Chondrocyte (in vitro differentiated cells): ENCODE results near the gene CAMSAP2. TPM values are rescaled to one million over a fixed set of nuclear protein-coding genes. Genes with fewer than 3 reads are reported as not detected.

Experiments used
- DNase-seq: peaks from one replicate; pipeline ENCODE4 v3.0.0; 2021; ENCODE audit warnings: mixed read lengths, low spot score
- H3K27ac Mint-ChIP-seq: one replicate; pipeline ENCODE4 v1.8.0; 2021; ENCODE audit warnings: mild to moderate bottlenecking, moderate library complexity, mixed read lengths; ENCODE audit not compliant: unreplicated experiment
- H3K27me3 Mint-ChIP-seq: 2 replicates; pipeline ENCODE4 v1.8.0; 2021; ENCODE audit warnings: low read depth, mixed read lengths
- H3K36me3 Mint-ChIP-seq: 2 replicates; pipeline ENCODE4 v1.8.0; 2021; ENCODE audit warnings: low read depth, mixed read lengths
- H3K4me1 Mint-ChIP-seq: 2 replicates; pipeline ENCODE4 v1.8.0; 2021; ENCODE audit warnings: low read depth, mild to moderate bottlenecking, mixed read lengths
- H3K4me3 Mint-ChIP-seq: one replicate; pipeline ENCODE4 v1.8.0; 2021; ENCODE audit warnings: mild to moderate bottlenecking, moderate library complexity, mixed read lengths; ENCODE audit not compliant: unreplicated experiment
- H3K9me3 Mint-ChIP-seq: 2 replicates; pipeline ENCODE4 v1.8.0; 2021; ENCODE audit warnings: low read depth, mixed read lengths
- total RNA-seq: library from RNA; stranded (reverse); gene quantifications from 3 replicates; pipeline ENCODE4 v1.2.1, GENCODE V29; 2021
- TF ChIP-seq, protein P1 (sequence below): fragments of 200-600 bp; sonication (generic); IDR thresholded peaks from 2 replicates; pipeline ENCODE4 v1.5.0; 2021; ENCODE audit warnings: antibody characterized with exemption, mild to moderate bottlenecking, moderate library complexity

The CAMSAP2 gene
- total RNA-seq, 1 donor from 2014 or later: 51.8 TPM

GRCh38 chr1:200866521-200866920 is 127.8 kb downstream of the CAMSAP2 start:
- H3K9me3 Mint-ChIP-seq: no peaks in the 10 kb centered on the region
- TF ChIP-seq, protein P1, sequence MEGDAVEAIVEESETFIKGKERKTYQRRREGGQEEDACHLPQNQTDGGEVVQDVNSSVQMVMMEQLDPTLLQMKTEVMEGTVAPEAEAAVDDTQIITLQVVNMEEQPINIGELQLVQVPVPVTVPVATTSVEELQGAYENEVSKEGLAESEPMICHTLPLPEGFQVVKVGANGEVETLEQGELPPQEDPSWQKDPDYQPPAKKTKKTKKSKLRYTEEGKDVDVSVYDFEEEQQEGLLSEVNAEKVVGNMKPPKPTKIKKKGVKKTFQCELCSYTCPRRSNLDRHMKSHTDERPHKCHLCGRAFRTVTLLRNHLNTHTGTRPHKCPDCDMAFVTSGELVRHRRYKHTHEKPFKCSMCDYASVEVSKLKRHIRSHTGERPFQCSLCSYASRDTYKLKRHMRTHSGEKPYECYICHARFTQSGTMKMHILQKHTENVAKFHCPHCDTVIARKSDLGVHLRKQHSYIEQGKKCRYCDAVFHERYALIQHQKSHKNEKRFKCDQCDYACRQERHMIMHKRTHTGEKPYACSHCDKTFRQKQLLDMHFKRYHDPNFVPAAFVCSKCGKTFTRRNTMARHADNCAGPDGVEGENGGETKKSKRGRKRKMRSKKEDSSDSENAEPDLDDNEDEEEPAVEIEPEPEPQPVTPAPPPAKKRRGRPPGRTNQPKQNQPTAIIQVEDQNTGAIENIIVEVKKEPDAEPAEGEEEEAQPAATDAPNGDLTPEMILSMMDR: no peak
- peaks cover 10% of the 10 kb centered on the region for H3K36me3 Mint-ChIP-seq
- no peak overlapping the region for H3K4me3 Mint-ChIP-seq
- H3K27ac Mint-ChIP-seq: no peak overlapping the region
- H3K4me1 Mint-ChIP-seq: peaks cover 19% of the 10 kb centered on the region
- DNase-seq: no peak
- H3K27me3 Mint-ChIP-seq: no peaks in the 10 kb centered on the region

DNA sequence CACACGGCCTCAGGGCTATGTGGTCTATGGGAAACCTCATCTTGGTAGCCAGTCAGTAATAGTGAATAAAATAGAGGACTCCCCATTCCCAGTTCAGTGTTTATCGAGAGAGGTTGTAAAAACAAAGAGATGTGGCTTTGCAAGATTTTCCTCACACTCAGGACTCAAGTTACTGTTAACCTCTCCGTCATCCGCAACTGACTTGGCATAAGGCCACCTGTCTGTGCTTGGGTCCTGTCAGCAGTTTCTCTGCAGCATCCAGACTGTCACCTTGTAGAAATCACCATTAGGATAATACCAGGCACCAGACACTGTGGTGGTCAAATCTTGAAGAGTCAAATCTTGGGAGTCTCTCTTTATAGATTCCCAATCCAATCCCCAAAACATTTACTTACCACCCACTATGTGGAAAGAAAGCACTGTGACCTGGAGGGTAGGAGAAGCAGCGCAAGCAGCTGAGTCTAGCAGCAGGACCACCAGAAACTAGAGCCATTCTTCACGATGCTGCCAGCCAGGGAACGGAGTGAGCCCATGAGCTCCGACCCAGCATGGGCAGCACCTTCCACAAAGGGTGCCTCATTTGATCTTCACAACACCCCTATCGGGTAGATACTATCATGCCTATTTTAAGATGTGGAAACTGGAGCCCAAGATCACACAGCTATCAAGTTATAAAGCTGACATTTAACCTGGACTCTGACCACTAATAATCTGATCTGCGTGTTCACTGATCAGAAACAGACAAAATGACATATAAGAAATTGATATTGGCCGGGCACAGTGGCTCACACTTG is 128.5 kb downstream of the CAMSAP2 start:
- Mint-ChIP-seq H3K9me3 (no peaks in the 10 kb centered on the region), H3K36me3 (peaks cover 10% of the 10 kb centered on the region), H3K4me1 (peaks cover 19% of the 10 kb centered on the region), H3K27ac (peak overlapping the region; percentile 34), H3K4me3 (no peak overlapping the region), H3K27me3 (no peaks in the 10 kb centered on the region)
- TF ChIP-seq, protein P1: no peak
- DNase-seq: no peak

- TF ChIP-seq, protein P1: no peak
- peaks cover 19% of the 10 kb centered on the region for H3K4me1 Mint-ChIP-seq
- no peak for DNase-seq
- peak overlapping the region; percentile 24 for H3K27ac Mint-ChIP-seq
- no peak overlapping the region for H3K4me3 Mint-ChIP-seq
- H3K27me3 Mint-ChIP-seq: no peaks in the 10 kb centered on the region
- peaks cover 7% of the 10 kb centered on the region for H3K36me3 Mint-ChIP-seq
- H3K9me3 Mint-ChIP-seq: no peaks in the 10 kb centered on the region
Measured at GRCh38 chr1:200869376-200869752, 130.7 kb downstream of the CAMSAP2 start.

GRCh38 chr1:200869753-200870391 is 131.2 kb downstream of the CAMSAP2 start:
- Mint-ChIP-seq H3K4me1 (peaks cover 19% of the 10 kb centered on the region), H3K27ac (no peak overlapping the region), H3K9me3 (no peaks in the 10 kb centered on the region), H3K4me3 (no peak overlapping the region), H3K36me3 (peaks cover 5% of the 10 kb centered on the region), H3K27me3 (peaks cover 2% of the 10 kb centered on the region)
- no peak for DNase-seq
- TF ChIP-seq, protein P1: no peak

DNA sequence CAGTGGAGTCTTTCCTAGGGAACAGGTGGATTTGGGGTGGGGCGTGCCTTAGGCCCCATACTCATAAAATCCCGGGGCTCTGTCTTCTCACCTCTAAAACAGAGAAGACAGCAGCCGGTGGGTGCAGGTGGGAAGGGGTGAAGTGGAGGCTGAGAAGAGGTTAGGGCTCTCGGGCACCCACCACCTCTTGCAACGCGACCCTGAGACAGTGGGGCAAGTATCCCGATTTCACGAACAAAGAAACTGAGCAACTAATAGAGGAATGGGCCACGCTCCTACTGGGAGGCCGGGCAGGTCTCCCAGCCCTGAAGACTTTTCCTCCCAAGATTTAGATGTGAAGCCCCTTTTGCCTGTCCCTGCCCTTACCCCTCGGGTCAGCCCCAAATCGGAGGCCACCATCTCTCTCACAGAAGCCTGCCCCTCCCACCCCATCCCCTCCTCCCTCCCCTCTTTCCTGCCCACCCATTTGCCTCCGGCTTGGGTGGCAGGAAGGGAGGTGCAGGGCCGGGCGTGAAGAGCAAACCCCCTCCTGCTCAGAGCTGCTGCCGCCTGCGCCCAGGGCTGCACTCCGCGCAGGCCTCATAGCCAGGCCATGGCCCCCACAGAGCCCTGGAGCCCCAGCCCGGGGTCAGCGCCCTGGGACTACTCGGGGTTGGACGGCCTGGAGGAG is 133.9 kb downstream of the CAMSAP2 start, which contains the start of gene GPR25:
Gene GPR25, plus strand, starts transcription at position 536 of the 670 bp plus-strand sequence. Its CDS starts 57 bp downstream, at position 593.
- H3K4me3 Mint-ChIP-seq: no peak within 1 kb of the TSS
- no peak within 1 kb of the TSS for H3K27ac Mint-ChIP-seq
- no peaks in the 10 kb centered on the region for H3K36me3 Mint-ChIP-seq
- H3K9me3 Mint-ChIP-seq: no peaks in the 10 kb centered on the region
- peaks cover under 1% of the 10 kb centered on the region for H3K4me1 Mint-ChIP-seq
- TF ChIP-seq, protein P1: no peak
- peaks cover 10% of the 10 kb centered on the region for H3K27me3 Mint-ChIP-seq
- DNase-seq: no peak
